IPS-20b (cell line): ENCODE results near the gene CLSTN2.

ENCODE experiments used
- H3K27ac ChIP-seq: one replicate; pipeline ENCODE4 v1.5.1; 2013; ENCODE audit warnings: low read length
- H3K27me3 ChIP-seq: 2 replicates; pipeline ENCODE4 v1.6.1; 2013; ENCODE audit warnings: mild to moderate bottlenecking, low read length, inconsistent platforms; ENCODE audit not compliant: insufficient read depth
- H3K36me3 ChIP-seq: 2 replicates; pipeline ENCODE4 v1.6.1; 2013; ENCODE audit warnings: low read depth, mild to moderate bottlenecking, inconsistent platforms, low read length, moderate library complexity; ENCODE audit not compliant: insufficient read depth
- H3K4me1 ChIP-seq: 2 replicates; pipeline ENCODE4 v1.6.1; 2013; ENCODE audit warnings: mild to moderate bottlenecking, control low read depth, inconsistent platforms, low read length, moderate library complexity; ENCODE audit not compliant: insufficient read depth
- H3K4me3 ChIP-seq: 2 replicates; pipeline ENCODE4 v1.5.1; 2013; ENCODE audit warnings: mild to moderate bottlenecking, low read length, inconsistent platforms
- H3K9ac ChIP-seq: 2 replicates; pipeline ENCODE4 v1.6.1; 2013; ENCODE audit warnings: low read depth, mild to moderate bottlenecking, inconsistent platforms, low read length, moderate library complexity
- H3K9me3 ChIP-seq: 2 replicates; pipeline ENCODE4 v1.6.1; 2013; ENCODE audit warnings: mild to moderate bottlenecking, low read depth, low read length, inconsistent platforms; ENCODE audit not compliant: insufficient read depth

Gene CLSTN2

GRCh38 chr3:140164922-140165590 is 230.1 kb downstream of the CLSTN2 start:
- no peak overlapping the region for H3K9ac ChIP-seq
- H3K4me1 ChIP-seq: no peaks in the 10 kb centered on the region
- H3K9me3 ChIP-seq: no peaks in the 10 kb centered on the region
- no peaks in the 10 kb centered on the region for H3K27me3 ChIP-seq
- H3K4me3 ChIP-seq: no peak overlapping the region
- no peak overlapping the region for H3K27ac ChIP-seq
- H3K36me3 ChIP-seq: no peaks in the 10 kb centered on the region

- no peak overlapping the region for H3K4me3 ChIP-seq
- no peaks in the 10 kb centered on the region for H3K9me3 ChIP-seq
- no peak overlapping the region for H3K9ac ChIP-seq
- H3K27ac ChIP-seq: no peak overlapping the region
- H3K36me3 ChIP-seq: no peaks in the 10 kb centered on the region
- no peaks in the 10 kb centered on the region for H3K4me1 ChIP-seq
- no peaks in the 10 kb centered on the region for H3K27me3 ChIP-seq
Measured at GRCh38 chr3:140165781-140166180, 230.8 kb downstream of the CLSTN2 start.

DNA sequence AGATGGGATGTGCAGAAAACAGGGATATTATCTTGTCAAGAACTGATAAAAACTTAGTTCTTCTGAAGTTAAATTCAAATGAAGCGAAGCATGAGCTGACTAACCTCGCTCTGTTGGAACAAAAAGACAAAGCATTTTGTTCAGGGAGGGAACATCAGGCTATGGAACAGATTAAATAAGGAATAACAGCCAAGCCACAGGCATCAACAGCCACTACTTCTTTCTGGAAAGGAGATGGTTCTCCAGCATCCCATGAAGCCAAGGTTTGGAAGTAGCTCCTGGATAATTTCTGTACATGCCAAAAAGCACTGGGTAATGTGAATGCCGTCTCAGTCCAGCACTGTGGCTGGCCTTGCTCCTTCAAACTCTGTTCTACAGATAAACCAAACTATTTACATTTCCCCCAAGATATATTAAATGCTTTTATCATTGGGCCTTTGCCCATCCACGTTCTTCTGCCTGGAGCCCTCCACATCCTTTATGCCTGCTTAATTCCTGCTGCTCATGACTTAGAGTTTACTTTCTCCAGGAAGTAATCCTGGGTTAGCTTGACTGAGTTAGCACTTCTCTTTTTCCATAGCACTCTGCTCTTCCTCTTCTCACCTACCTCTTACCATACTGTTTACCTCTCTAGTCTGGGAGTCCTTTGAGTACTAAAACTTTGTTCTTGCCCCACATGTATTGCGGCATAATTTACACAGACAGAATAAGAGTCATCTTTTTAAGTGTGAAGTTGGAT is 232.0 kb downstream of the CLSTN2 start:
- H3K9ac ChIP-seq: no peak overlapping the region
- H3K27me3 ChIP-seq: no peaks in the 10 kb centered on the region
- no peak overlapping the region for H3K4me3 ChIP-seq
- H3K9me3 ChIP-seq: no peaks in the 10 kb centered on the region
- no peak overlapping the region for H3K27ac ChIP-seq
- H3K4me1 ChIP-seq: no peaks in the 10 kb centered on the region
- no peaks in the 10 kb centered on the region for H3K36me3 ChIP-seq

GRCh38 chr3:140167600-140168281 is 232.8 kb downstream of the CLSTN2 start:
- no peak overlapping the region for H3K27ac ChIP-seq
- H3K9me3 ChIP-seq: no peaks in the 10 kb centered on the region
- H3K4me1 ChIP-seq: no peaks in the 10 kb centered on the region
- H3K27me3 ChIP-seq: no peaks in the 10 kb centered on the region
- H3K36me3 ChIP-seq: no peaks in the 10 kb centered on the region
- no peak overlapping the region for H3K9ac ChIP-seq
- no peak overlapping the region for H3K4me3 ChIP-seq

DNA sequence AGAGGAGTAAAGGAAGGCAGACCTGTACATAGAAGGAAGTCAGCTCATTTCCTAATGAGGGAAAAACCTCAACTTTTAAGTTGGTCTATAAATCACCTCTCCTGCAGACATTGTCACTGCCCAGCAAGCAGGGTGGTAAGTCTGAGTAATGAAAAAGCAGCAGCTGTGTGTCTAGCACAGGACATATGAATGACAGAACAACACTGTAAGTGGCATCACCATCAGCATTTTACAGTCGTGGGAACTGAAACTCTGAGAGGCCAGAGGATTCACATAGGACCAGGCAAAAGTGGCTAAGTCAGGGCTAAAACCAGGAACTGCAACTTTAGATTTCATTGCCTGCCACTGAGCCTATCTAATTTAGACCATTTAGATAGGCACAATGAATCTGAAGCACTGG is 235.6 kb downstream of the CLSTN2 start:
- Histone ChIP-seq H3K9me3 (no peaks in the 10 kb centered on the region), H3K4me3 (no peak overlapping the region)

DNA sequence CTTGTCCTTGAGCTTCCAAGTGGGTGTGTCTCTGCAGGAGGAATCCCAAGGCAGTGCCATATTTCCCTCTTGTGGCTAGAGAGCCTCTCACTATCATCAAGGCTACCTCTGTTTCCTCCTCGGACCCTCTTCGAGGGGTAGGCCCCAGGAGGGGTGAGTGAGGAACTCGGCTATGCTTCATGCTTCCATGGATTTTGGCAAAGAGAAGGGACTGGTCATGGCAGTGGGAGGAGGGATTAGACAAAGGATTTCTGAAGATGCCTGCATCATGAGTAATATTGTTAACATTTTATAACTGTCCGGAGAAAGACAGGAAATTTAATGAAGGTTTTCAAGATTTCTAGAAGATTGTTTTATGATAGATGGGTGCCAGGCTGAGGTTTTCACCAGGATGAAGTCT is 241.5 kb downstream of the CLSTN2 start:
- Histone ChIP-seq H3K9me3 (no peaks in the 10 kb centered on the region), H3K4me1 (no peaks in the 10 kb centered on the region), H3K27ac (no peak overlapping the region), H3K4me3 (no peak overlapping the region), H3K9ac (no peak overlapping the region), H3K36me3 (no peaks in the 10 kb centered on the region), H3K27me3 (no peaks in the 10 kb centered on the region)

More for the DNA sequence above, 235.6 kb downstream of the CLSTN2 start:
- H3K9ac ChIP-seq: no peak overlapping the region
- H3K36me3 ChIP-seq: no peaks in the 10 kb centered on the region
- H3K4me1 ChIP-seq: no peaks in the 10 kb centered on the region
- no peaks in the 10 kb centered on the region for H3K27me3 ChIP-seq
- H3K27ac ChIP-seq: no peak overlapping the region

DNA sequence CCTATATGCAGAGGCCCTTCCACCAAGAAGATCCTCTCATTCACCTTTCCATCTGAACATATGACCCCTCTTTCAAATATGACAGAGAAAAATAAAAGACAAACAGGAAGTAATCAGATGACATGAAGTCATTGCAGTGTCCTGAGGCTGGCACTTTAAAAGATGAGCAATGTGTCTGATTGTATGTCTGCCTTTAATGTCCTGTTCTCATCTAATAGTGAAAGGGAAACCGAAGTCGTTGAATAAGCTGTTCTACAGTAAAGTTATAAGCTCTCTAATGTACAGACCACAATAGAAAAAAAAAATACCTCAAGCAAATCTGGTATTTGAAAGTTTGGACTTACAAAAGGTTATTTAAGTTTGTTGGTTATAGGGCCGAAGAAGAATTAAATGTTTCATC is 243.0 kb downstream of the CLSTN2 start:
- Histone ChIP-seq H3K36me3 (no peaks in the 10 kb centered on the region), H3K27me3 (no peaks in the 10 kb centered on the region), H3K9ac (no peak overlapping the region), H3K27ac (no peak overlapping the region), H3K4me3 (no peak overlapping the region), H3K9me3 (no peaks in the 10 kb centered on the region), H3K4me1 (no peaks in the 10 kb centered on the region)

DNA sequence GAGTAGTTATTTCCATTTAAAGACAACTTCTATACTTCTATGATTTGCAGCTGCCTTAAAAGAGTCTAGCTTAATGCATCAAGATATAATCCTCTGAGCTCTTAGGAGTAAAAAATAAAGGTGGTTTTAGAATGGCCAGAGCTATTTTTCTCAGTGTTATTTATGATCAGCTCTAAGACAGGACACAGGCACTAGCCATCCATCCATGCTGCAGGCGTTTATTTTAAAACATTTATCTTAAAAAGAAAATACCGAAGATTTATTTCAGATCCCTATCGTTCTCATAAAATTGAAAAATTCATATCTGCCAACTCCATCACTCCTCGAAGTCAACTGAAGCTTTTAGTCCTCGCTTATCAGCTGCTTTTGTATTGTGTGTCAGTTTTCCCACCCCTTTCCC is 243.5 kb downstream of the CLSTN2 start:
- Histone ChIP-seq H3K9me3 (no peaks in the 10 kb centered on the region), H3K4me1 (no peaks in the 10 kb centered on the region), H3K4me3 (no peak overlapping the region), H3K9ac (no peak overlapping the region), H3K36me3 (no peaks in the 10 kb centered on the region), H3K27me3 (no peaks in the 10 kb centered on the region), H3K27ac (no peak overlapping the region)

DNA sequence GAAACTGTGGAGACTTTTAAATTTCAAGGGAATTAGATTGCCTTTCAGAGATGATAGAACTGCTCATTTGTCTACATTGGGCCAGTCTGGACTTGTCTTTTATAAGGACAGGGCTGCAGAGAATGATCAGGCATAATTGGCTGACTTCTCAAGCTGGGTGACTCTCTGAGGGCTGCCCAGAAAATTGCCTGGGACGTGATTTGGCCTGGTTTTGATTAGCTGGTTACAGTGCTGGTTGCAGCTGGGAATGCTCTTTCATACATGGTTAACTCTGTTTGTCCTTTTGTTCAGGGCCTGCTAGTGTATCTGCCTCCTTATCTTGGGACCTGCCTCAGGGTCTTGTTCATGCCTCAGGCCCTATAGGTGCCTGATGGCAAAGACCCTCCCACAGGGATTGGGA is 245.6 kb downstream of the CLSTN2 start:
- H3K36me3 ChIP-seq: no peaks in the 10 kb centered on the region
- H3K4me3 ChIP-seq: no peak overlapping the region
- no peak overlapping the region for H3K9ac ChIP-seq
- H3K27ac ChIP-seq: no peak overlapping the region
- H3K4me1 ChIP-seq: no peaks in the 10 kb centered on the region
- H3K27me3 ChIP-seq: no peaks in the 10 kb centered on the region
- H3K9me3 ChIP-seq: no peaks in the 10 kb centered on the region

GRCh38 chr3:140185375-140185774 is 250.4 kb downstream of the CLSTN2 start:
- Histone ChIP-seq H3K27ac (no peak overlapping the region), H3K9ac (no peak overlapping the region), H3K27me3 (no peaks in the 10 kb centered on the region), H3K9me3 (no peaks in the 10 kb centered on the region), H3K36me3 (no peaks in the 10 kb centered on the region), H3K4me3 (no peak overlapping the region), H3K4me1 (no peaks in the 10 kb centered on the region)

DNA sequence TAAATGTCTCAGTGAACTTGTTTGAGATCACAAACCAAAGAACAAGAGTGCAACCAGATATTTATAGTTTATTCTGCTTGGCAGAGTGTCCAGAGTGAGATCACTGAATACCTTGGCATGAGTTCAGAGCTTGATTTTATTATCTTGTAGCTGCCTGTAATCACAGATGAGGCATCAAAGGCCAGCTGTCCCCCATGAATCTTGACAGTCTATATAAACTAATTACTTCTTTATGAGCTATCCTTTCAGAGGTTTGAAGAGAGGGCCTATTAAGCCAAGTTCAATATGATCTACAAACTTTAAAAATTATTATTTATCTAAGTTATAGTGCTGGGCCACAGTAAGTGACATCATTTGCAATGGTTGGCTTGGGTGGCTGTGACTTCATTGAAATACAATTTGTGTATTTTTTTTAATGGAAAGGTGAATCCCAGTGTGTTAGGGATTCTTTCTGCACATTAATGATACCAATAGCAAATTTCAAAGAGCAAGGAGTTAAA is 251.5 kb downstream of the CLSTN2 start:
- H3K36me3 ChIP-seq: no peaks in the 10 kb centered on the region
- H3K4me1 ChIP-seq: no peaks in the 10 kb centered on the region
- H3K9ac ChIP-seq: no peak overlapping the region
- H3K4me3 ChIP-seq: no peak overlapping the region
- H3K9me3 ChIP-seq: no peaks in the 10 kb centered on the region
- H3K27me3 ChIP-seq: no peaks in the 10 kb centered on the region
- no peak overlapping the region for H3K27ac ChIP-seq

DNA sequence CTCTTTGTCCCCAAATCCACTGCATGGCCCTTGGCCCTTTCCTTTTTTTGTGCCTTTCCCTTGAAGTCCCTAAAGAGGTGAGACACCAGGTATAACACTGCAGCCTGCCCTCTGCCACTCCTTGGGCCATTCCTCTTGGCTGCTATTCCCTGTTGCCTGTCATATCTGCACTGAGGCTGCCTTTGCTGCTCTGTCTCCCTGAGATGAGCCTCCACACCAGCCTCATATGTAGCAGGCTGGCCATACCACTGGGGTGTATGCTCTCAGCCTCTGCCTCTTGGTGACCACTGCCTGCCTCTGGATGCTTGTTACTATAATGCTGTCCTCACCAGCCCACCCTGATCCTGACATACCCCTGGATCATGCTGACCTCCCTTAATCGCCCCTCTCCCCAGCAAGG is 252.0 kb downstream of the CLSTN2 start:
- Histone ChIP-seq H3K27me3 (no peaks in the 10 kb centered on the region), H3K4me3 (no peak overlapping the region), H3K9ac (no peak overlapping the region), H3K36me3 (no peaks in the 10 kb centered on the region), H3K9me3 (no peaks in the 10 kb centered on the region), H3K4me1 (no peaks in the 10 kb centered on the region), H3K27ac (no peak overlapping the region)
